DND-41 (cell line): ENCODE data around the gene CUL3.
"Not testable (repeated sequence)": the region's sequence is repeated elsewhere in the genome, so short reads cannot be mapped to it uniquely, and the experiment has no call there.

Experiments used
- ATAC-seq: fragments of 200-7000 bp; cut with Tn5 transposase; 3 replicates; pipeline ENCODE4 v1.9.1; 2021; ENCODE audit warnings: low read depth; ENCODE audit not compliant: insufficient read depth
- DNase-seq: peaks from one replicate; pipeline ENCODE4 v3.0.0-alpha.2; 2020
- H2AFZ ChIP-seq: 2 replicates; pipeline ENCODE4 v1.6.0; 2012; ENCODE audit warnings: low read depth, low read length
- H3K27ac ChIP-seq: 2 replicates; pipeline ENCODE4 v1.5.1; 2012; ENCODE audit warnings: low read length, inconsistent platforms
- H3K27me3 ChIP-seq: fragments of 200-600 bp; sonication (generic); 2 replicates; pipeline ENCODE4 v1.6.0; 2012; ENCODE audit warnings: low read length, mild to moderate bottlenecking, inconsistent platforms; ENCODE audit not compliant: insufficient read depth, poor library complexity
- H3K36me3 ChIP-seq: 2 replicates; pipeline ENCODE4 v1.5.1; 2012; ENCODE audit warnings: low read length, inconsistent platforms; ENCODE audit not compliant: insufficient read depth
- H3K4me1 ChIP-seq: 2 replicates; pipeline ENCODE4 v1.5.1; 2012; ENCODE audit warnings: mild to moderate bottlenecking, low read length; ENCODE audit not compliant: insufficient read depth
- H3K4me2 ChIP-seq: 2 replicates; pipeline ENCODE4 v1.6.0; 2012; ENCODE audit warnings: mild to moderate bottlenecking, moderate library complexity, low read length, inconsistent platforms; ENCODE audit not compliant: insufficient read depth
- H3K4me3 ChIP-seq, 2 experiments: fragments of 200-600 bp in 1 of 2; shearing (Covaris generic) in 1 of 2; 2 replicates each; pipeline ENCODE4 v1.5.1; 2012 to 2016; ENCODE audit warnings: inconsistent platforms in 2 of 2, low read length in 2 of 2, mild to moderate bottlenecking in 2 of 2, low read depth in 1 of 2, moderate library complexity in 1 of 2
- H3K79me2 ChIP-seq: 2 replicates; pipeline ENCODE4 v1.6.0; 2012; ENCODE audit warnings: low read length, inconsistent platforms; ENCODE audit not compliant: insufficient read depth
- H3K9ac ChIP-seq: 2 replicates; pipeline ENCODE4 v1.6.0; 2012; ENCODE audit warnings: low read depth, mild to moderate bottlenecking, inconsistent platforms, low read length, moderate library complexity
- H3K9me3 ChIP-seq: 2 replicates; pipeline ENCODE4 v1.5.1; 2012; ENCODE audit warnings: low read length, moderate library complexity, mild to moderate bottlenecking, inconsistent platforms; ENCODE audit not compliant: insufficient read depth, severe bottlenecking
- H4K20me1 ChIP-seq: 2 replicates; pipeline ENCODE4 v1.6.0; 2012; ENCODE audit warnings: low read length; ENCODE audit not compliant: insufficient read depth
- CTCF ChIP-seq: IDR thresholded peaks from 2 replicates; pipeline ENCODE4 v1.5.1; 2012; ENCODE audit warnings: borderline replicate concordance, low read length, moderate library complexity, mild to moderate bottlenecking; ENCODE audit not compliant: poor library complexity, severe bottlenecking; ENCODE audit errors: extremely low read depth
- EZH2 ChIP-seq: IDR thresholded peaks from 3 replicates; pipeline ENCODE4 v1.6.1; 2012; ENCODE audit warnings: borderline replicate concordance, low read depth, mild to moderate bottlenecking, moderate library complexity, low read length, inconsistent platforms; ENCODE audit not compliant: severe bottlenecking

CUL3 gene

GRCh38 chr2:224611938-224612337, 26.8 kb upstream of the CUL3 start:
- Histone ChIP-seq H3K27ac (no peak overlapping the region), H3K4me2 (no peak overlapping the region), H3K9me3 (no peaks in the 10 kb centered on the region), H4K20me1 (no peaks in the 10 kb centered on the region), H3K4me3 (no peak overlapping the region), H3K27me3 (peaks cover 5% of the 10 kb centered on the region), H3K36me3 (no peaks in the 10 kb centered on the region), H3K4me1 (no peaks in the 10 kb centered on the region), H3K9ac (no peak overlapping the region), H3K79me2 (no peaks in the 10 kb centered on the region), H2AFZ (no peak overlapping the region)
- TF ChIP-seq CTCF (no peak), EZH2 (no peak)
- ATAC-seq (no peak), DNase-seq (no peak)

GRCh38 chr2:224608104-224608503, 22.9 kb upstream of the CUL3 start:
- Histone ChIP-seq H4K20me1 (no peaks in the 10 kb centered on the region), H3K36me3 (no peaks in the 10 kb centered on the region), H3K4me1 (no peaks in the 10 kb centered on the region; the same call in 1 of the 2 replicates), H3K27ac (no peak overlapping the region), H3K4me3 (no peak overlapping the region), H3K9ac (no peak overlapping the region), H3K4me2 (no peak overlapping the region), H3K9me3 (no peaks in the 10 kb centered on the region), H3K79me2 (no peaks in the 10 kb centered on the region), H2AFZ (no peak overlapping the region), H3K27me3 (peaks cover 5% of the 10 kb centered on the region)
- no peak for DNase-seq
- ATAC-seq, result no peak
- TF ChIP-seq CTCF (no peak), EZH2 (no peak)

GRCh38 chr2:224603746-224604500, 18.8 kb upstream of the CUL3 start:
- DNase-seq, H3K4me1 ChIP-seq: not testable (repeated sequence)

GRCh38 chr2:224602778-224603375, 17.7 kb upstream of the CUL3 start:
- H3K27me3 ChIP-seq, H3K4me2 ChIP-seq, H4K20me1 ChIP-seq, H3K9ac ChIP-seq, H3K4me3 ChIP-seq, H3K9me3 ChIP-seq, H3K27ac ChIP-seq, H3K36me3 ChIP-seq, H3K79me2 ChIP-seq, H3K4me1 ChIP-seq: not testable (repeated sequence)
- DNase-seq (peak; percentile 67), ATAC-seq (peak; percentile 61)
- H2AFZ ChIP-seq, result peak overlapping the region; percentile 64; the same call in 1 of the 2 replicates

More at GRCh38 chr2:224603746-224604500, 18.8 kb upstream of the CUL3 start:
- H4K20me1 ChIP-seq, H3K9me3 ChIP-seq, H3K4me3 ChIP-seq, H3K9ac ChIP-seq, H3K79me2 ChIP-seq, H3K4me2 ChIP-seq, H3K27ac ChIP-seq, H2AFZ ChIP-seq, H3K36me3 ChIP-seq, ATAC-seq, H3K27me3 ChIP-seq: not testable (repeated sequence)
